Measurements from ENCODE around the gene DSPP. TPM values are rescaled to one million over a fixed set of nuclear protein-coding genes. Genes with fewer than 3 reads are reported as not detected.
"Not testable (repeated sequence)": the region's sequence is repeated elsewhere in the genome, so short reads cannot be mapped to it uniquely, and the experiment has no call there.

The DSPP gene
- total RNA-seq, 5 donors from 2014 or later (not counting 1 experiment from before 2014, with no cell fraction given) = not detected

GRCh38 chr4:87570290-87570805, 38.0 kb upstream of the DSPP start:
- no peaks in the 10 kb centered on the region for H3K4me1 ChIP-seq (ENCODE audit: control insufficient read depth in 1 of 2, extremely low read depth in 1 of 2, insufficient read depth in 2 of 2, low read length in 2 of 2)
- no peaks in the 10 kb centered on the region for H3K36me3 ChIP-seq (ENCODE audit: control insufficient read depth in 2 of 2, extremely low read depth in 1 of 2, insufficient read depth in 1 of 2, low read length in 1 of 2)
- Mint-ChIP-seq H3K27me3 (peaks cover 9 to 16% of the 10 kb centered on the region in 2 donors), H3K27ac (no peak overlapping the region), H3K4me1 (no peaks in the 10 kb centered on the region), H3K4me3 (no peak overlapping the region), H3K9me3 (no peaks in the 10 kb centered on the region), H3K36me3 (no peaks in the 10 kb centered on the region)
- H3K27ac ChIP-seq (ENCODE audit: low read length) = no peak overlapping the region
- no CpG with 5 or more reads among the region's 5 CpGs for WGBS (ENCODE audit: insufficient coverage)
- ATAC-seq (replicated peaks in 1 of 4) = no peak
- DNase-seq = no peak
- no peaks in the 10 kb centered on the region for H3K9me3 ChIP-seq
- no peaks in the 10 kb centered on the region for H3K27me3 ChIP-seq (replicated peaks in 1 of 2; ENCODE audit: control insufficient read depth in 2 of 2, extremely low read depth in 1 of 2, insufficient read depth in 2 of 2, low read length in 1 of 2)
- no peak overlapping the region for H3K4me3 ChIP-seq (ENCODE audit: control insufficient read depth in 1 of 2, extremely low read depth in 1 of 2, low read length in 1 of 2)
- ChIA-PET POLR2A (no interaction called here), CTCF (no interaction called here)

- ATAC-seq (replicated peaks in 1 of 4); POLR2A ChIA-PET; CTCF ChIA-PET; H3K4me3 ChIP-seq (ENCODE audit: control insufficient read depth in 1 of 2, extremely low read depth in 1 of 2, low read length in 1 of 2); H3K4me1 Mint-ChIP-seq; H3K36me3 ChIP-seq (ENCODE audit: control insufficient read depth in 2 of 2, extremely low read depth in 1 of 2, insufficient read depth in 1 of 2, low read length in 1 of 2); H3K9me3 Mint-ChIP-seq; H3K4me1 ChIP-seq (ENCODE audit: control insufficient read depth in 1 of 2, extremely low read depth in 1 of 2, insufficient read depth in 2 of 2, low read length in 2 of 2); H3K9me3 ChIP-seq; DNase-seq; H3K4me3 Mint-ChIP-seq; H3K36me3 Mint-ChIP-seq; H3K27ac ChIP-seq (ENCODE audit: low read length); H3K27me3 ChIP-seq (replicated peaks in 1 of 2; ENCODE audit: control insufficient read depth in 2 of 2, extremely low read depth in 1 of 2, insufficient read depth in 2 of 2, low read length in 1 of 2); H3K27ac Mint-ChIP-seq: not testable (repeated sequence)
- peaks cover 9 to 13% of the 10 kb centered on the region in 2 donors for H3K27me3 Mint-ChIP-seq
Observed at GRCh38 chr4:87574376-87574775, 34.0 kb upstream of the DSPP start.

- no peak for DNase-seq
- H3K9me3 Mint-ChIP-seq = no peaks in the 10 kb centered on the region
- POLR2A ChIA-PET = no interaction called here
Observed at GRCh38 chr4:87574996-87575395, 33.3 kb upstream of the DSPP start.

GRCh38 chr4:87575408-87575807, 32.9 kb upstream of the DSPP start:
- DNase-seq = no peak
- no peaks in the 10 kb centered on the region for H3K4me1 Mint-ChIP-seq
- H3K27ac Mint-ChIP-seq = no peak overlapping the region
- no peak overlapping the region for H3K27ac ChIP-seq (ENCODE audit: low read length)
- ChIA-PET POLR2A (no interaction called here), CTCF (no interaction called here)
- no peaks in the 10 kb centered on the region for H3K36me3 ChIP-seq (ENCODE audit: control insufficient read depth in 2 of 2, extremely low read depth in 1 of 2, insufficient read depth in 1 of 2, low read length in 1 of 2)
- H3K36me3 Mint-ChIP-seq = no peaks in the 10 kb centered on the region
- ATAC-seq (replicated peaks in 1 of 4) = no peak
- H3K9me3 Mint-ChIP-seq = no peaks in the 10 kb centered on the region
- H3K4me3 ChIP-seq (ENCODE audit: control insufficient read depth in 1 of 2, extremely low read depth in 1 of 2, low read length in 1 of 2) = no peak overlapping the region
- no peaks in the 10 kb centered on the region for H3K9me3 ChIP-seq
- peaks cover 9 to 14% of the 10 kb centered on the region in 2 donors for H3K27me3 Mint-ChIP-seq
- no peak overlapping the region for H3K4me3 Mint-ChIP-seq
- WGBS (ENCODE audit: insufficient coverage) = no CpG with 5 or more reads among the region's 1 CpG
- H3K27me3 ChIP-seq (replicated peaks in 1 of 2; ENCODE audit: control insufficient read depth in 2 of 2, extremely low read depth in 1 of 2, insufficient read depth in 2 of 2, low read length in 1 of 2) = no peaks in the 10 kb centered on the region
- no peaks in the 10 kb centered on the region for H3K4me1 ChIP-seq (ENCODE audit: control insufficient read depth in 1 of 2, extremely low read depth in 1 of 2, insufficient read depth in 2 of 2, low read length in 2 of 2)

More at GRCh38 chr4:87574996-87575395, 33.3 kb upstream of the DSPP start:
- ATAC-seq (replicated peaks in 1 of 4) = no peak
- Mint-ChIP-seq H3K27me3 (peaks cover 9 to 12% of the 10 kb centered on the region in 2 donors), H3K4me3 (no peak overlapping the region), H3K4me1 (no peaks in the 10 kb centered on the region), H3K36me3 (no peaks in the 10 kb centered on the region), H3K27ac (no peak overlapping the region)
- 100% methylated on average over 2 of the region's 3 CpGs for WGBS (ENCODE audit: insufficient coverage)
- CTCF ChIA-PET = no interaction called here
- Histone ChIP-seq H3K36me3 (ENCODE audit: control insufficient read depth in 2 of 2, extremely low read depth in 1 of 2, insufficient read depth in 1 of 2, low read length in 1 of 2) (no peaks in the 10 kb centered on the region), H3K27ac (ENCODE audit: low read length) (no peak overlapping the region), H3K4me3 (ENCODE audit: control insufficient read depth in 1 of 2, extremely low read depth in 1 of 2, low read length in 1 of 2) (no peak overlapping the region), H3K9me3 (no peaks in the 10 kb centered on the region), H3K27me3 (replicated peaks in 1 of 2; ENCODE audit: control insufficient read depth in 2 of 2, extremely low read depth in 1 of 2, insufficient read depth in 2 of 2, low read length in 1 of 2) (no peaks in the 10 kb centered on the region), H3K4me1 (ENCODE audit: control insufficient read depth in 1 of 2, extremely low read depth in 1 of 2, insufficient read depth in 2 of 2, low read length in 2 of 2) (no peaks in the 10 kb centered on the region)

- CTCF ChIA-PET = no interaction called here
- Histone ChIP-seq H3K27me3 (replicated peaks in 1 of 2; ENCODE audit: control insufficient read depth in 2 of 2, extremely low read depth in 1 of 2, insufficient read depth in 2 of 2, low read length in 1 of 2) (no peaks in the 10 kb centered on the region), H3K4me1 (ENCODE audit: control insufficient read depth in 1 of 2, extremely low read depth in 1 of 2, insufficient read depth in 2 of 2, low read length in 2 of 2) (no peaks in the 10 kb centered on the region), H3K4me3 (ENCODE audit: control insufficient read depth in 1 of 2, extremely low read depth in 1 of 2, low read length in 1 of 2) (no peak overlapping the region), H3K27ac (ENCODE audit: low read length) (no peak overlapping the region), H3K9me3 (no peaks in the 10 kb centered on the region), H3K36me3 (ENCODE audit: control insufficient read depth in 2 of 2, extremely low read depth in 1 of 2, insufficient read depth in 1 of 2, low read length in 1 of 2) (no peaks in the 10 kb centered on the region)
- H3K4me3 Mint-ChIP-seq = no peak overlapping the region
- H3K9me3 Mint-ChIP-seq = no peaks in the 10 kb centered on the region
- ATAC-seq (replicated peaks in 1 of 4) = no peak
- no peaks in the 10 kb centered on the region for H3K4me1 Mint-ChIP-seq
- no peak overlapping the region for H3K27ac Mint-ChIP-seq
- no peaks in the 10 kb centered on the region for H3K36me3 Mint-ChIP-seq
- POLR2A ChIA-PET = no interaction called here
- DNase-seq = no peak
- H3K27me3 Mint-ChIP-seq = peaks cover 6 to 12% of the 10 kb centered on the region in 2 donors
Observed at GRCh38 chr4:87575983-87576382, 32.3 kb upstream of the DSPP start.

- H3K4me1 ChIP-seq (ENCODE audit: control insufficient read depth in 1 of 2, extremely low read depth in 1 of 2, insufficient read depth in 2 of 2, low read length in 2 of 2) = no peaks in the 10 kb centered on the region
- Mint-ChIP-seq H3K4me1 (no peaks in the 10 kb centered on the region), H3K27me3 (peaks cover 0 to 5% of the 10 kb centered on the region in 2 donors), H3K36me3 (no peaks in the 10 kb centered on the region), H3K9me3 (no peaks in the 10 kb centered on the region), H3K4me3 (no peak overlapping the region), H3K27ac (no peak overlapping the region)
- no peaks in the 10 kb centered on the region for H3K27me3 ChIP-seq (replicated peaks in 1 of 2; ENCODE audit: control insufficient read depth in 2 of 2, extremely low read depth in 1 of 2, insufficient read depth in 2 of 2, low read length in 1 of 2)
- H3K27ac ChIP-seq (ENCODE audit: low read length) = no peak overlapping the region
- WGBS (ENCODE audit: insufficient coverage) = no CpG with 5 or more reads among the region's 2 CpGs
- DNase-seq = no peak
- POLR2A ChIA-PET = no interaction called here
- no peak for ATAC-seq (replicated peaks in 1 of 4)
- H3K9me3 ChIP-seq = no peaks in the 10 kb centered on the region
- CTCF ChIA-PET = no interaction called here
- no peak overlapping the region for H3K4me3 ChIP-seq (ENCODE audit: control insufficient read depth in 1 of 2, extremely low read depth in 1 of 2, low read length in 1 of 2)
- no peaks in the 10 kb centered on the region for H3K36me3 ChIP-seq (ENCODE audit: control insufficient read depth in 2 of 2, extremely low read depth in 1 of 2, insufficient read depth in 1 of 2, low read length in 1 of 2)
Observed at GRCh38 chr4:87579478-87579877, 28.9 kb upstream of the DSPP start.

- no peaks in the 10 kb centered on the region for H3K4me1 ChIP-seq (ENCODE audit: control insufficient read depth in 1 of 2, extremely low read depth in 1 of 2, insufficient read depth in 2 of 2, low read length in 2 of 2)
- H3K9me3 ChIP-seq = no peaks in the 10 kb centered on the region
- Mint-ChIP-seq H3K4me1 (no peaks in the 10 kb centered on the region), H3K9me3 (no peaks in the 10 kb centered on the region), H3K4me3 (no peak overlapping the region), H3K36me3 (no peaks in the 10 kb centered on the region), H3K27ac (no peak overlapping the region), H3K27me3 (peaks cover 0 to 5% of the 10 kb centered on the region in 2 donors)
- POLR2A ChIA-PET = no interaction called here
- CTCF ChIA-PET = interaction anchor here in 1 of 2 donors (0.5 kb wide), 1 partner anchor 1083 kb away, joined by 3 read pairs; no protein-coding TSS in a partner anchor
- no peak overlapping the region for H3K27ac ChIP-seq (ENCODE audit: low read length)
- no peak for DNase-seq
- ATAC-seq (replicated peaks in 1 of 4) = no peak
- no peaks in the 10 kb centered on the region for H3K27me3 ChIP-seq (replicated peaks in 1 of 2; ENCODE audit: control insufficient read depth in 2 of 2, extremely low read depth in 1 of 2, insufficient read depth in 2 of 2, low read length in 1 of 2)
- 100% methylated on average over 1 of the region's 3 CpGs for WGBS (ENCODE audit: insufficient coverage)
- no peaks in the 10 kb centered on the region for H3K36me3 ChIP-seq (ENCODE audit: control insufficient read depth in 2 of 2, extremely low read depth in 1 of 2, insufficient read depth in 1 of 2, low read length in 1 of 2)
- H3K4me3 ChIP-seq (ENCODE audit: control insufficient read depth in 1 of 2, extremely low read depth in 1 of 2, low read length in 1 of 2) = no peak overlapping the region
Observed at GRCh38 chr4:87580057-87580456, 28.3 kb upstream of the DSPP start.

Measured in T-cell (primary cell).